Chondrocyte (in vitro differentiated cells): ENCODE results near the gene TBC1D14. TPM values are rescaled to one million over a fixed set of nuclear protein-coding genes. Genes with fewer than 3 reads are reported as not detected.

ENCODE experiments used
- DNase-seq: peaks from one replicate; pipeline ENCODE4 v3.0.0; 2021; ENCODE audit warnings: mixed read lengths, low spot score
- H3K27ac Mint-ChIP-seq: one replicate; pipeline ENCODE4 v1.8.0; 2021; ENCODE audit warnings: mild to moderate bottlenecking, moderate library complexity, mixed read lengths; ENCODE audit not compliant: unreplicated experiment
- H3K27me3 Mint-ChIP-seq: 2 replicates; pipeline ENCODE4 v1.8.0; 2021; ENCODE audit warnings: low read depth, mixed read lengths
- H3K36me3 Mint-ChIP-seq: 2 replicates; pipeline ENCODE4 v1.8.0; 2021; ENCODE audit warnings: low read depth, mixed read lengths
- H3K4me1 Mint-ChIP-seq: 2 replicates; pipeline ENCODE4 v1.8.0; 2021; ENCODE audit warnings: low read depth, mild to moderate bottlenecking, mixed read lengths
- H3K4me3 Mint-ChIP-seq: one replicate; pipeline ENCODE4 v1.8.0; 2021; ENCODE audit warnings: mild to moderate bottlenecking, moderate library complexity, mixed read lengths; ENCODE audit not compliant: unreplicated experiment
- H3K9me3 Mint-ChIP-seq: 2 replicates; pipeline ENCODE4 v1.8.0; 2021; ENCODE audit warnings: low read depth, mixed read lengths
- CTCF ChIP-seq: fragments of 200-600 bp; sonication (generic); IDR thresholded peaks from 2 replicates; pipeline ENCODE4 v1.5.0; 2021; ENCODE audit warnings: antibody characterized with exemption, mild to moderate bottlenecking, moderate library complexity
- total RNA-seq: library from RNA; stranded (reverse); gene quantifications from 3 replicates; pipeline ENCODE4 v1.2.1, GENCODE V29; 2021

The TBC1D14 gene
- total RNA-seq, 1 donor from 2014 or later, result 25.2 TPM

GRCh38 chr4:6943885-6944225, 34.2 kb downstream of the TBC1D14 start:
- no peak for DNase-seq
- Mint-ChIP-seq H3K27ac (no peak overlapping the region), H3K9me3 (no peaks in the 10 kb centered on the region), H3K4me1 (peaks cover 46% of the 10 kb centered on the region), H3K36me3 (no peaks in the 10 kb centered on the region), H3K4me3 (no peak overlapping the region), H3K27me3 (no peaks in the 10 kb centered on the region)
- no peak for TF ChIP-seq CTCF

GRCh38 chr4:6944301-6945051, 34.9 kb downstream of the TBC1D14 start:
- Mint-ChIP-seq H3K27me3 (no peaks in the 10 kb centered on the region), H3K4me1 (peaks cover 46% of the 10 kb centered on the region), H3K27ac (peak overlapping the region; percentile 41), H3K36me3 (no peaks in the 10 kb centered on the region), H3K9me3 (no peaks in the 10 kb centered on the region), H3K4me3 (no peak overlapping the region)
- TF ChIP-seq CTCF, result no peak
- no peak for DNase-seq

- Mint-ChIP-seq H3K9me3 (no peaks in the 10 kb centered on the region), H3K4me1 (peaks cover 46% of the 10 kb centered on the region), H3K27ac (no peak overlapping the region), H3K36me3 (peaks cover under 1% of the 10 kb centered on the region), H3K27me3 (no peaks in the 10 kb centered on the region), H3K4me3 (no peak overlapping the region)
- no peak for TF ChIP-seq CTCF
- DNase-seq, result no peak
Observed at GRCh38 chr4:6945052-6945409, 35.4 kb downstream of the TBC1D14 start.

GRCh38 chr4:6946497-6946896, 36.9 kb downstream of the TBC1D14 start:
- Mint-ChIP-seq H3K27ac (no peak overlapping the region), H3K9me3 (no peaks in the 10 kb centered on the region)
- no peak for TF ChIP-seq CTCF

GRCh38 chr4:6948134-6948460, 38.5 kb downstream of the TBC1D14 start:
- H3K27me3 Mint-ChIP-seq, result no peaks in the 10 kb centered on the region
- DNase-seq, result no peak
- H3K4me3 Mint-ChIP-seq, result no peak overlapping the region
- peaks cover 23% of the 10 kb centered on the region for H3K4me1 Mint-ChIP-seq
- H3K9me3 Mint-ChIP-seq, result no peaks in the 10 kb centered on the region
- H3K36me3 Mint-ChIP-seq, result peaks cover 2% of the 10 kb centered on the region
- no peak for TF ChIP-seq CTCF
- H3K27ac Mint-ChIP-seq, result no peak overlapping the region

More at GRCh38 chr4:6946497-6946896, 36.9 kb downstream of the TBC1D14 start:
- DNase-seq, result no peak
- Mint-ChIP-seq H3K4me1 (peaks cover 35% of the 10 kb centered on the region), H3K27me3 (no peaks in the 10 kb centered on the region), H3K36me3 (peaks cover 2% of the 10 kb centered on the region), H3K4me3 (no peak overlapping the region)
